Testis (tissue), 2 donors: Measurements from ENCODE around the gene NKAPD1.

Source experiments
- CTCF ChIP-seq, 3 experiments: fragments of 450-650 bp in 2 of 3; fragments of 200-600 bp in 1 of 3; sonication (generic) in 1 of 3; IDR thresholded peaks; one replicate each; pipeline ENCODE4 v1.5.1; 2016 to 2019; ENCODE audit warnings: antibody characterized with exemption in 3 of 3, mild to moderate bottlenecking in 2 of 3, moderate library complexity in 1 of 3
- POLR2A ChIP-seq: fragments of 450-650 bp; IDR thresholded peaks from one replicate; pipeline ENCODE4 v1.6.1; 2017; ENCODE audit warnings: antibody characterized with exemption, mild to moderate bottlenecking, moderate library complexity

GRCh38 chr11:112121981-112122615 lies 48.0 kb downstream of the NKAPD1 start:
- TF ChIP-seq CTCF (IDR thresholded peaks at IDR 0.05) (no peak), POLR2A (no peak)
